Ishikawa (cell line): ENCODE results near the gene PKNOX1.

Experiments used
- CEBPB ChIP-seq: IDR thresholded peaks from 2 replicates; pipeline ENCODE4 v1.6.1; 2012
- CREB1 ChIP-seq: IDR thresholded peaks from 2 replicates; pipeline ENCODE4 v1.6.1; 2012; ENCODE audit warnings: low read depth
- EGR1 ChIP-seq: IDR thresholded peaks from 2 replicates; pipeline ENCODE4 v1.6.1; 2012
- EP300 ChIP-seq: IDR thresholded peaks from 2 replicates; pipeline ENCODE4 v1.6.1; 2012; ENCODE audit warnings: borderline replicate concordance
- FOXM1 ChIP-seq: IDR thresholded peaks from 2 replicates; pipeline ENCODE4 v1.6.1; 2012; ENCODE audit warnings: low read depth, borderline replicate concordance
- MAX ChIP-seq: IDR thresholded peaks from 2 replicates; pipeline ENCODE4 v1.6.1; 2012
- NFIC ChIP-seq: IDR thresholded peaks from 2 replicates; pipeline ENCODE4 v1.6.1; 2012
- RAD21 ChIP-seq: IDR thresholded peaks from 2 replicates; pipeline ENCODE4 v1.6.1; 2012; ENCODE audit warnings: low read depth
- REST ChIP-seq: IDR thresholded peaks from 2 replicates; pipeline ENCODE4 v1.6.1; 2012; ENCODE audit warnings: low read depth, mild to moderate bottlenecking
- TAF1 ChIP-seq: IDR thresholded peaks from 2 replicates; pipeline ENCODE4 v1.6.1; 2012; ENCODE audit warnings: low read depth, mild to moderate bottlenecking
- TCF12 ChIP-seq: IDR thresholded peaks from 2 replicates; pipeline ENCODE4 v1.6.1; 2012; ENCODE audit warnings: low read depth
- TEAD4 ChIP-seq: IDR thresholded peaks from 2 replicates; pipeline ENCODE4 v1.6.1; 2012
- USF1 ChIP-seq: IDR thresholded peaks from 2 replicates; pipeline ENCODE4 v1.6.1; 2012
- YY1 ChIP-seq: IDR thresholded peaks from 2 replicates; pipeline ENCODE4 v1.6.1; 2012; ENCODE audit warnings: low read depth
- ZBTB7A ChIP-seq: IDR thresholded peaks from 2 replicates; pipeline ENCODE4 v1.6.1; 2012; ENCODE audit warnings: low read depth

Gene PKNOX1

GRCh38 chr21:42991992-42992740, 17.8 kb downstream of the PKNOX1 start:
- 0 out of 2 replicates have a peak, but pooled peaks have one; percentile 30 for TF ChIP-seq MAX
- no peak for TF ChIP-seq FOXM1
- TF ChIP-seq TEAD4 = peak; percentile 44

- TF ChIP-seq ZBTB7A (no peak), REST (no peak), MAX (no peak), FOXM1 (no peak), YY1 (no peak), CEBPB (no peak)
These were observed 18.8 kb downstream of the PKNOX1 start for GRCh38 chr21:42993051-42993712.

- no peak for TF ChIP-seq TCF12
- TF ChIP-seq MAX = no peak
- TF ChIP-seq REST = no peak
- no peak for TF ChIP-seq RAD21
- TF ChIP-seq TEAD4 = no peak
- no peak for TF ChIP-seq YY1
- no peak for TF ChIP-seq EP300
- no peak for TF ChIP-seq FOXM1
- TF ChIP-seq TAF1 = no peak
- no peak for TF ChIP-seq USF1
- no peak for TF ChIP-seq CEBPB
- TF ChIP-seq EGR1 = no peak
- TF ChIP-seq CREB1 = no peak
These were observed 22.7 kb downstream of the PKNOX1 start for GRCh38 chr21:42997053-42997452.

GRCh38 chr21:43001316-43001715, 27.0 kb downstream of the PKNOX1 start:
- no peak for TF ChIP-seq EGR1
- no peak for TF ChIP-seq ZBTB7A
- TF ChIP-seq CEBPB = no peak
- TF ChIP-seq TEAD4 = no peak

GRCh38 chr21:43004926-43005325, 30.6 kb downstream of the PKNOX1 start:
- no peak for TF ChIP-seq MAX

GRCh38 chr21:43005635-43006034, 31.3 kb downstream of the PKNOX1 start:
- TF ChIP-seq CREB1 = no peak
- no peak for TF ChIP-seq MAX
- no peak for TF ChIP-seq RAD21
- TF ChIP-seq FOXM1 = no peak
- no peak for TF ChIP-seq TAF1
- TF ChIP-seq NFIC = no peak
- no peak for TF ChIP-seq TEAD4
- no peak for TF ChIP-seq USF1
- no peak for TF ChIP-seq YY1
- no peak for TF ChIP-seq ZBTB7A
- no peak for TF ChIP-seq REST
- no peak for TF ChIP-seq CEBPB
- no peak for TF ChIP-seq TCF12
- no peak for TF ChIP-seq EGR1
- TF ChIP-seq EP300 = no peak
